GM19467 (cell line): ENCODE results near the gene PALLD.

ENCODE experiments used
- ATAC-seq: cut with Tn5 transposase; IDR thresholded peaks from one replicate; pipeline ENCODE4 v1.9.1; 2021; ENCODE audit warnings: mild to moderate bottlenecking, moderate library complexity; ENCODE audit not compliant: unreplicated experiment

The PALLD gene

DNA sequence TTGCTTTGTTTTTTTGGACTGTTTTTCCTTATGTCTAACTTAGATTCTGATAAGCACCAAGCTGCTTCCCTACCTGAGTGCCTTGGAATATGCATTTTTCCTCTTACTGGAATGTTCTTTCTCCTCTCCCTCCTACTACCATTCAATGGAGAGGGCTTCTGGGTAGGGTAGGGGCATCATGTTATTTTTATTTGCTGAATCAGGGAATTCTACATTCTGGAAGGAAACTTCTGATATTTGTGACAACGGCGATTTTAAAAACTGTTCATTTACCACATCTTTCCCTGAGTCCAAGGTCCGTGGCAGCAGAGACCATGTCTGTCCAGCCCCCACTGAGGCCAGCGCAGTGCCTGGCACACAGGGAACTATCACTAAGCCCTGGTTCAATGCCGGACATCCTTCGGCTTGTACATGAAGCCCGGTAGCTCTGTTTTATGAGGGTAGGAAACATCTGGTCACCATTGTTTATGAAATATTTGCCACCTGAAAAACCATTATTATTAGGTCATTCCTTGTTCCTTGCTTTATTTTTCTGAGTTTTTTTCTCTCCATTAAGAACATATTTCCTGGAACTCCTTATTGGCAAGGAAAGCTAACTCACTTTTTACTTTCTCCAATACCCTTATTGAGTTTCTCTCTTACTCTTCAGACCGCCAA is 57.0 kb downstream of the PALLD start:
- ATAC-seq = no peak

DNA sequence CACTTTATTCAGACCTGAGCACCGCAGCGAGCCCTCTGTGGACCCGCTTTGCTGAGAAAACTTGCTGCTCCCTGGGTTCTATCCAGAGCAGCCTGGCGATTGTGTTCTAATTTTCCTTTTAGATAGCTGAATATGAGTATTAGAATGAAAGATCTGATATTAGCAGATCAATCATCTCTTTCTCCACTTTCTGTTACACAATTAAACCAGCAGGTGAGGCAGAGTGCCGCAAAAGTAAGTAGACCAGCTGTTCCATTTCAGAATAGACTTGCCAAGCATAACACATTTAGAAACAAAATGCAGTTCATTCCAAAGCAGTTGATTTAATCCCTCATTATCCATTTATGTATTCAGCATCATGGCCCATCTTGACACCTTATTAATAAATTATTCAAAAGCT is 58.6 kb downstream of the PALLD start:
- no peak for ATAC-seq

DNA sequence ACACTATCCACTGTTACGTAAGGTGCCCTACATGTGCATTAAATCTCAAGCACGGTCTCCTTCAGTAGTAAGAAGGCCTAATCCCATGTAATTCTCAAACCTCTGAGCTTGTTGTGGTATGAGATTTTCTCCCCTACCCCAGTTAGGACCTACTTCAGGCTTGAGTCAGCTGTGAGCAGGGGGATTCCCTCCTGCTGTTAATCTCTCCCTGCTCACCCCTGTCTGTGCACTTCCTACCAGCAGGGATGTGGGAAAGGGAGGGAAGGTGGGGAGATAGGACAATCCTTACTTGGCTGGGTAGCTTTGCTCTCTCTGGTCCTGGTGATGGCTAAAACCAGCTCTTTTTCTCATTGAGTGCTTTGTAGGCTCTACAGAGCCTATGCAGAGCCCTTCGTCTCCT is 60.8 kb downstream of the PALLD start:
- no peak for ATAC-seq

DNA sequence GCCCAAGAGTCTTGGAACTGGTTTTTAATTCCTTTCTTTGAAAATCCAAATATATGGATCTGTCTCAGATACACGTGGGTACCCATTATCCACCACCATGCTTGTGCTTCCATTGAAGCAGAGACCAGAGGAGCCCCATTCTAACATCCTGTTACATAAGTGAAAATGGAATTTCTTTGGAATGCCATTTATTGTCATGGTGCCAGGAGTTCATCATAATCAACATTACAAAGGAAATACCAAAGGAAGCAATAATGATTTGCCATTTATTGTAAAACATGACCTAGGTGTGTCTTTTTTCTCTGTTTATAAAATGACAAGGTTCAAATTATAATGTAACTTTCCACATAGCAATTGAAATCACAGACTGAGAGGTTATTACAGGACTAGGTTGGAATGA is 61.7 kb downstream of the PALLD start:
- no peak for ATAC-seq

DNA sequence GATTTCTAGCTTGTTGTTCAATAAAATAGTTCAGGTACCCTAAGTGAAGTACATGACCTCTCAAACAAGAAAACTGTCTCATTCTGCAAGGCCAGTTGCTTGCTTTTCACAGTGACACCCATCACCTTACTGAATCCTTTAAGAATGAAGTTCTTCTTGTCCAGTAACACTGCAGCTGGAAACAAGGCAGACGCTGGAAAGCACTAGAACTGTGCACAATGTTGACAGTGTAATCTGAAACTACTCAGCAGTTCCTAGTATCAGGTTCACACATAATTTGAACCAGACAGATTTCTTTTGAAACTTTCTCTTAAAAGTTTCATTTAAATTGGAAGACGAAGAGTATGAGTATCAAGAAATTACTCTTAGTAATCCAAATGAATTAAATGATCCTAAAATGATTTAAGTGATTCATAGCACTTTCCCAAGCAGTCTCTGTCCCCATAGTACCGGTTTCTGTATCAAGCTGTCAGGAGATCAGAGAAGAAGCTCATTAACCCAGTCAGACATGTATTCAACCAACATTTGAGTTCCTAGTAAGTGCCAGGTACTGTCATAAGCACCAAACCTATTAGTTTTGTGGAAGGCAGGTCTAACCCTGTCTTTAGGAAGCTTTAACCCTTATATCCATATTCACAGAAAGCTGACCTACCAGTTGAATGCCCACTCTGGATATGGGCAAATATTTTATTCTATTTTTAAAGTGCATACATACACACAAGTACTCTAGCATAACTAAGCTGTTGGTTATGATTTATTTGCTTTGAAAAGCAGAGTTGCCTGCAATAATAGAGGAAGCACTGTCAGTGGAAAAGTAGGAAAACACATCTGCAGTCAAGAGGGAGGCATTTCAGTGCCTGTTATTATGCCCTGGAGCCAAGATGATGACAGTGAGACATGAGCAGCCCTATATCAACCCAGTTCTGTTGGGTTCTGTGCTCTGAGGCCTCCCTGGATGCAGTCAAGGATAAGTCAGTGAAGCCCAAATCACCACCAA is 63.6 kb downstream of the PALLD start:
- no peak for ATAC-seq

DNA sequence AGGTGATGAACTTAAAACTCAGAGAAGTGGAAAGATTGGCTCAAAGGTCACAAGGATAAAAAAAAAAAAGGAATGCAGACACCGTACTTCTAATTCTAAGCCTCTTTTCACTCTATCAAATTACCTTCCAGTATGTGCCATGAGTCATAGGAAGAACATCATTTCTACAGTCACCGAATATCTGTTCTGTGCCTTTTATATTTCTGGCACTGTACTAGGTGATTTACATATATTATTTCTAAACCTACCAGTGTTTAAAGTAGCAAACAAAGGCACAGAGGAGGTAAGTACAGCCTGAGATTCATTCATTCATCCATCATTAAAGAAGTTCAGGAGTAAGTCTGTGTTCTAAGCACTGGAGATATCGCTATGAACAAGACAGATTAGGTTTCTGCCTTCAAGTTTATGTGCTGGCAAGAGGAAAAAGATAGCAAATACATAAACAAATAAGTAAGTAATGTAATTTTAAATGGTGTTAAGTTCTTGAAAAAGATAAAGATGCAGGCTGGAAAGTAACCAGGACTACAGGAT is 65.3 kb downstream of the PALLD start:
- ATAC-seq = no peak

DNA sequence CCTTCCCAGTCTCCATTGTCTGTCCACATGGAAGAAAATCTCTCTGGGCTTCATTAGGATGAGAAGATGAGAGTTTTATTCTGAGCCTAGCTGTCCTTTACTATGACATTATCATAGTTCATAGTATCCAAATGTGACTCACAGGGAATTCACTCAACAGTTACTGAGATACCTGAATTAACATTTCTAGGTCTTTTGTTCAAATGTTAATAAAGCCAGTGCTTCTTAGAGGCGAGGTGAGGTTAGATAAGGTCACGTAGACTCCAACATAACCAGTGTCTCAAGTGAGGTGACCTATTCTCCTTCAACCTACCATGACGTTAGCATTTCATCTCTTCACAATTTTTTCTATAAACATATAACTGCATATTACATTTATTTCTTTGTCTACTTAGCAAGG is 67.2 kb downstream of the PALLD start:
- no peak for ATAC-seq

DNA sequence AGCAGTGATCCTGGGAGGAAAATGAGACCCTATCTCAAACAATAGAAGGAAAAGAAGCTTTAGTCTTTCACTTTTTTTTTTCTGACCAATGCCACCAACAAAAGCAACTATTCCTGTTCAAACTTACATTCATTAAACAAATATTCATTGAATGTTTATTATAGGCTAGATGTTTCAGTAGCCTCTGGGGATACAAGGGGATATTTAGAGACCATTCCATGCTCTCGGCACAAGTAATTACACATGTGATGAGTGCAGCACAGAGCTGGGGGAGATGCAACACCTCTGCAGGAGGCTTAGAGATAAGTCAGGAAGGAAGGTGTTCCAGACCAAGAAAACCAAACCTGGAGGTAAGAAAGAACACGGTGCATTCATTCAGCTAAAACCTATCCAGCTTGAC is 68.3 kb downstream of the PALLD start:
- no peak for ATAC-seq

DNA sequence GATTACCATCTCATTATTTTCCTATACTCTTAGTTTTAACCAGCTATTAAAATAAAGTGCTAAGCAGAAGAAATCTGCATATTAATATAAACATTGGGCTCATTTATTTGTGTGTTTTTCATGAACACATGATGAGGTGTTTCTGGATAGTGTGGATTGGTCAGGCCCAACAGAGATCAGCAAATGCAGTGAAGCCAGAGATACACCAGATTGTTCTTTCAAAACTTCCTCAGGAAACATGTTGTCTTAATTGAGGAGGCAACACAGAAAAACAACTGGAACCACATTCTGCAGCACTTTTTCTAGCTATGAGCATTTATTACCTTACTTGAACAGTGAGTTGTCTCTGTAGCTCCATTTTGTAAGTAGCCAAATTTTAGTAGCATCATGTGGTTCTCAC is 69.9 kb downstream of the PALLD start:
- ATAC-seq = no peak

DNA sequence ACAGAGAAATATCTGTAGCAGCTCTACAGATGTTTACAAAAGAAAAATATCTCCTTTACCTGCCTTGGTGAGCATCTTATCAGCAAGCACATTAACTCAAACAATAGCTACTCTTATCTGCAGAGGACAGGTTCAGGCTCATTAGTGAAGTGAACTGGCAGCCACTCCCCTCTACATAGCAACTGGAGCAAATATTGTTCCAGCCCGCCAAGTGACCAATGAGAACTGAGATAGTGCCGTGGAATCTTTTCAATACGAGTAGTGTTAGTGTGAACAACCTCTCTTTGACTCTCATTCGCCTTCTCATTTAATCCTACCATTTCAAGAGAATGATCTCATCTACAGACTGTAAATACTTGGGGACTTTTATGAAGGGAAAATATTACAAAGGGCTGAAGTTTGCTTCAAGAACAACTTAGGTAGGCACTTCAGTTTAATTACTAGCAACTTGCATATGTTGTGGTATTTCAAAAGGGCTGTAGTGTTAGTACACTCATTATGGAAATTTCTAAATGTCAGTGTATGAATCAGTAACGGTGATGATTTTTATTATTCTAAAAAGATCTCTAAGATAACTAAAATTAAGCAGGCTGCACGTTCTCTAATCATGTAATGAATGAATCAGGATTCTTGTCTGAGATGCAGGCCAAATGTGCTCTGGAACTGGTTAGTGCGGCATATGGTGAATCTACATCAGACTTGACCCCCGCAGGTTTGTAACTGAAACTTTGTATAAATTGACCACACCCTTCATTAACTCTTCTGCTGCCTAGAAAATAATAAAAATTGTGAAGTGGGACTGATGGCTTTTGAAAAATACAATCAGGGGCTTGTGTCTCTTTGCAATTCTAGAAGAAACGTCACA is 72.4 kb downstream of the PALLD start:
- ATAC-seq = no peak

DNA sequence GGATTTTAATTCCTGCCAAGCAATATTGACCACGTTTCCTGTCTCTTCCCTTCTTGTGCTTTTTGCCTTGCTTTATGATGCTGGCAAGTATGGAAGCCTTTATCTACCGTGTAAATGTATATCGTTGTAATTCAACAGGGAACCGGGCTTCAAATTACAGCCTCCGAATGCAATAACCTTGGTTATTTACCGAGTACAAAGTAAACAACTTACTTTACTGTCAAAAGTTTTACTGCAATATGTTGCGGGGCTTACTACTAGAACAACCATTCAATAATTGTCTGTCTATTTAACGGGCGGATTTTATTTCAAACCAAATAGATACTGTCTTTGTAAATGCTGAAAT is 73.1 kb downstream of the PALLD start:
- ATAC-seq = no peak

DNA sequence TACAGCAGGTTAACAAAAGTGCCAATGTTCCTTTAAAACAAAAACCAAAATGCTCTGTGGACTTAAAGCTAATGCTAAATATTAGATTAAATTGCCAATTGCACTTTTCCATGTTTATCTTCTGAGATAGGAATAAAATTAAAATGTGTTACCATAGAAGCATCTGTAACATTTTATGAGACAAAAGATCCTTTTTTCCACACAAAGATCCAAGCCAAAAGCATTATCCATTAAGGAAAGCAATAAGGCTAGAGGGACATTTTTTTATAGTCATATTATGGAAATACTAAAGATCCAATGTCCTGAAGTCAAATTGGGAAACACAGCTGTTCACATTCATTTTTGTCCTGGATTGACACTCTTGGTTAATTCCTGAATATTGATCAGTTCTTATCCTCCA is 73.6 kb downstream of the PALLD start:
- no peak for ATAC-seq

DNA sequence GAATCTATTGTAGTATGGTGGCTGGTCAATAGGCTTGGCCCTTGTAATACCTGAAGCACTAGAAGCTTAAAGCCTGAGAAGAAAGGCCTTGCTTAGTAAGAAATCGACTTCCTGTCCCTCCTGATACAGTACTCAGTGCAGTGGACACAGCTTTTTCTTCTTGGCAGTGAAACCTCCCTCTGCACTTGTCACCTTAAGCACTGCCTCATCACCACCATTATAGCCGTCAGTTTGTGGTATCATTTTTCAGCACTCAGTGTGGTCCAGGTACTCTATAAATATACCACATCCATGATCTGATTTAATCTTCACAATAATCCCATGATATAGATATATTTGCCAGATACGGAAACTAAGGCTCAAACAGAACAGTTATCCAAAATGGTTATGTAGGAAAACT is 75.2 kb downstream of the PALLD start:
- no peak for ATAC-seq

DNA sequence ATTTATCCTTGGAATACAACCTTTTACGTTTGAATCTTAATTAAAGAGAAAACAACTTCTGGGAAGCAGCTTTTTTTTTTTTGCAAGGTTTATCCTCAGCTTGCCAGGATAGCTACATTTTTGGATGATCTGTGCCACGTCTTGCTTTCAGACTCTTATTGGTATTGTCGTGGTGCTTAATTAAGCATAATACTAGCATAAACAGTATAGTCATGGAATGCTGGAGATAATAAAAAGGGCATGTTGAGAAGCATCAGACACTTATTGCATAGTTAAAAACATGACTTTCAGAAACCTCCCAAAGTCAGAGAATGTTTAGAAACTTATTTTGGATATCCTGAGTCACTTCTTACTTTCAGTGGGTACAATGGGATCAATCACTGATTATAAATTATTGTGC is 77.0 kb downstream of the PALLD start:
- no peak for ATAC-seq

DNA sequence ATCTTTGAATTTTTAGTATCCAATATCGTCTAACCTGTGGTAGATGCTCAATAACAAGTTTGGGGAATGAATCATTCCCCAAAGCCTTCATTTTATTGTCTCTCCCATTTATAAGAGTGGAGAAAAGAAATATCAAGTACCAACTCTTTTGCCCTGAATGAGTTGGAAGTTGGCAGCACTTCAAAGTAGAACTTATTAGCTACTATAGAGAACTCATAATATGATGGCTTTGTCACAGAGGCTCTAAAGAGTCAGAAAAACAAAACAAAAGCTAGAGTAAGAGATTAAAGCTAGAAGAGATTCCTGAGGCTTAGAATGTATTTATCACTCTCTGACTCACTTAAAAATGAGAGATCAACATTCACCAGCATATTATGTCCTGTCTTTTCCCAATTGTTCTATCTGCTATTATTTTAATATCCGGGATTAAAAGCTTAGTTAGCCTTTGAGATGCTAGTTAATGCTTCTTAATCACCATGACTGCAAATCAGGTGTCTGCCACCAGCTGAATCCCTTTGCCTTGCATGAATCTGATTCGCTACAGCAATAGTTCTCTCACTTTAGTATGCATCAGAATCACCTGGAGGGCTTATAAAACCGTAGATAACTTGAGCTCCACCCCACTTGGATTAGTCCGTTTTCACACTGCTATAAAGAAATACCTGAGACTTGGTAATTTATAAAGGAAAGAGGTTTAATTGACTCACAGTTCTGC is 77.9 kb downstream of the PALLD start:
- ATAC-seq = no peak

DNA sequence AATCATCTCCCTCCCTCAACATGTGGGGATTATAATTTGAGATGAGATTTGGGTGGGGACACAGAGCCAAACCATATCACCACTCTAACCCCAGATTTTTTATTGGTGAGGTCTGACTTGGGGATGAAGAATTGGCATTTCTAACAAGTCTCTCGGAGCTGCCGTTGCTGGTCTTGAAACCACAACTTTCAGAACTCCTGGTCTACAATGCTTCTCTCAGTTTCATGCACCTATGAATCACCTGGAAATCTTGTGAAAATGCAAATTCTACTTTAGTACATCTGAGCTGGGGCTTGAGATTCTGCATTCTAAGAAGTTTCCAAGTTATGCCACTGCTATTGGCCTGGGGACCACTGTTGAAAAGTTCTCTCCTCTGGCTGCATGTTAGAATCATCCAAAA is 78.6 kb downstream of the PALLD start:
- ATAC-seq = no peak

DNA sequence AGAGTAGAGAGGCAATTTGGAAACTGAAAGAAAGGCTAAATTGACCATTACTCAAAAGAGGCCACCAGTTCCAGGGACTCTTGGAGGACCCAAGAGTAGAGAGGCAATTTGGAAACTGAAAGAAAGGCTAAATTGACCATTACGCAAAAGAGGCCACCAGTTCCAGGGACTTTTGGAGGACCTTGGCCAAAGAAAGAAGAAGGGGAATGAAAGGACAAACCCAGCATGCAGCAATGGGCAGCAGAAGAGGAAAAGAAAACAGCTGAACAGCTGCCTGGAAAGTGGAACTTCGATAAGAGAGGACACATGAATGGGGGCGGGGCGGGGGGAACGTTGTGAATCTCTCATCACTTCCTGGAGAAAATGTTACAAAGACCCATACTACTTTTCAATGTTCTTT is 80.8 kb downstream of the PALLD start:
- no peak for ATAC-seq

DNA sequence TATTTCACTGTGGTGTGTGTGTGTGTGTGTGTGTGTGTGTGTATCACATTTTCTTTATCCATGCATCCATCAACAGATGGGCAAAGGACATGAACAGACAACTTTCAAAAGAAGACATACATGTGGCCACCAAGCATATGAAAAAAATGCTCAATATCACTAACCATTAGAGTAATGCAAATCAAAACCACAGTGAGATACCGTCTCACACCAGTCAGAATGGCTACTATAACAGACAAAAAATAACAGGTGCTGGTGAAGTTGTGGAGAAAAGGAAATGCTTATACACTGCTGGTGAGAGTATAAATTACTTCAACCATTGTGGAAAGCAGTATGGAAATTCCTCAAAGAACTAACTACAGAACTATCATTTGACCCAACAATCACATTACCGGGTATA is 83.4 kb downstream of the PALLD start:
- ATAC-seq = no peak

DNA sequence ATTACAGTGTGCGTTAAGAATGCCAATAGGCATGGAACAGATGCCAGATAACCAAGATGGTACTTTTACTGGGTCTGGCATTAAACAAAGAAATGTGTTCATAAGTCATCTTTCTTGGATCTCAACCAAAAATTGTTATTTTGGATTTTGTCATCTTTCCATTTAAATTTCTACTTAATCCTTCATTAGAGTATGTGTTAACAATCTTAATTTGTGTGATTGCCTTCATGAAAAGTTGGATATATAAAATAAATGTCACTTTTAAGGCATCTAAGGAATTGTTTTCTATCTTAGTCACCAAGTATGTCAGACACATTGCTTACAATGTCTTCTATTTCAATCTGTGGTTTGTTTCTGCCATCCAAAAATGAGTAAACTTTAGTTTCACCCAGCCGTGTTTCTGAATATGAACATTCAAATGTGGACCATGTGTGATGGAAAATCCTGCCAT is 87.5 kb downstream of the PALLD start:
- ATAC-seq = no peak
